HCT116 (cell line): ENCODE measurements around the gene B3GALT5. TPM values are rescaled to one million over a fixed set of nuclear protein-coding genes. Genes with fewer than 3 reads are reported as not detected.

Source experiments
- ATAC-seq: fragments of 200-7000 bp; cut with Tn5 transposase; 2 replicates; pipeline ENCODE4 v1.9.1; 2020; ENCODE audit warnings: mild to moderate bottlenecking, moderate library complexity
- BruUV-seq: library from RNA; stranded (reverse); fragments of 400-500 nt; replicated peaks from 2 replicates; lab custom pipeline; 2021; lab: Mats Ljungman, UMichigan
- CTCF ChIA-PET: fragments of 300-600 bp; sonication (Branson Sonifier 250); formaldehyde crosslinking; loops from one replicate; lab custom pipeline; 2021; ENCODE audit warnings: antibody characterized with exemption; lab: Charles Lee
- POLR2A ChIA-PET: fragments of 300-600, 350-600 bp; sonication (Branson Sonifier 250); formaldehyde crosslinking; loops from one replicate; lab custom pipeline; 2021; ENCODE audit warnings: antibody characterized with exemption; lab: Charles Lee
- RAD21 ChIA-PET, 2 experiments: fragments of 300-600 bp; sonication (Branson Sonifier 250); formaldehyde crosslinking; loops; one replicate each; lab custom pipeline; 2023; ENCODE audit warnings: low total read pairs in 2 of 2; ENCODE audit not compliant: uncharacterized antibody in 2 of 2, unreplicated experiment in 2 of 2, low non-redundant PET in 1 of 2; lab: Charles Lee
- DNase-seq: peaks from one replicate; pipeline ENCODE4 v3.0.0-alpha.2; 2010; ENCODE audit warnings: low read depth, low spot score
- H2AFZ ChIP-seq: fragments of 200-600 bp; shearing (Covaris generic), sonication (generic); 2 replicates; pipeline ENCODE4 v1.6.1; 2017; ENCODE audit warnings: low read depth, mixed run types, mixed read lengths, antibody characterized with exemption, low read length; ENCODE audit not compliant: poor library complexity, severe bottlenecking
- H3K27ac ChIP-seq: 2 replicates; pipeline ENCODE4 v1.5.1; 2012; ENCODE audit warnings: low read depth, low read length
- H3K27me3 ChIP-seq: fragments of 200-600 bp; sonication (generic); 2 replicates; pipeline ENCODE4 v1.6.1; 2016; ENCODE audit warnings: mixed run types, low read length, mixed read lengths; ENCODE audit not compliant: insufficient read depth
- H3K36me3 ChIP-seq, 2 experiments: fragments of 200-500 bp in 1 of 2; fragments of 200-600 bp in 1 of 2; sonication (Bioruptor generic) in 1 of 2; sonication (generic) in 1 of 2; 2 replicates each; pipeline versions ENCODE4 v1.5.1 to v1.6.1; 2014 to 2016; ENCODE audit warnings: low read length in 2 of 2, inconsistent platforms in 1 of 2, mixed read lengths in 1 of 2, mixed run types in 1 of 2; ENCODE audit not compliant: insufficient read depth in 2 of 2, control insufficient read depth in 1 of 2
- H3K4me1 ChIP-seq, 2 experiments: fragments of 200-600 bp in 1 of 2; sonication (generic) in 1 of 2; 2 replicates each; pipeline versions ENCODE4 v1.5.1 to v1.6.1; 2012 to 2017; ENCODE audit warnings: low read length in 2 of 2, inconsistent platforms in 1 of 2, mild to moderate bottlenecking in 1 of 2, mixed read lengths in 1 of 2, mixed run types in 1 of 2, moderate library complexity in 1 of 2; ENCODE audit not compliant: insufficient read depth in 2 of 2, control insufficient read depth in 1 of 2
- H3K4me2 ChIP-seq: fragments of 200-600 bp; sonication (generic); 2 replicates; pipeline ENCODE4 v1.6.1; 2017; ENCODE audit warnings: mixed run types, low read length, mixed read lengths
- H3K4me3 ChIP-seq, 2 experiments: fragments of 200-600 bp in 1 of 2; sonication (generic) in 1 of 2; replicated peaks in 1 of 2; 2 replicates each; pipeline ENCODE4 v1.5.1; 2011 to 2016; ENCODE audit warnings: low read length in 2 of 2, control low read depth in 1 of 2, low read depth in 1 of 2, mild to moderate bottlenecking in 1 of 2, mixed read lengths in 1 of 2, mixed run types in 1 of 2
- H3K79me2 ChIP-seq: fragments of 200-600 bp; sonication (generic); 2 replicates; pipeline ENCODE4 v1.6.1; 2017; ENCODE audit warnings: mild to moderate bottlenecking, mixed run types, low read length, moderate library complexity, mixed read lengths; ENCODE audit not compliant: insufficient read depth
- H3K9ac ChIP-seq: fragments of 200-600 bp; sonication (generic); 2 replicates; pipeline ENCODE4 v1.6.1; 2016; ENCODE audit warnings: low read length, mixed read lengths
- H3K9me2 ChIP-seq: fragments of 200-600 bp; sonication (generic), shearing (Covaris generic); 2 replicates; pipeline ENCODE4 v1.6.1; 2017; ENCODE audit warnings: mixed run types, mild to moderate bottlenecking, moderate library complexity; ENCODE audit not compliant: insufficient read depth
- H3K9me3 ChIP-seq, 2 experiments: fragments of 200-500 bp in 1 of 2; fragments of 200-600 bp in 1 of 2; sonication (Bioruptor generic) in 1 of 2; sonication (generic) in 1 of 2; 2 replicates each; pipeline ENCODE4 v1.6.1; 2014 to 2017; ENCODE audit warnings: low read length in 2 of 2, mixed read lengths in 2 of 2, inconsistent platforms in 1 of 2, low read depth in 1 of 2, mild to moderate bottlenecking in 1 of 2, mixed run types in 1 of 2, moderate library complexity in 1 of 2; ENCODE audit not compliant: control insufficient read depth in 1 of 2, insufficient read depth in 1 of 2
- H4K20me1 ChIP-seq: fragments of 200-600 bp; sonication (generic), shearing (Covaris generic); 2 replicates; pipeline ENCODE4 v1.6.1; 2017; ENCODE audit warnings: mixed run types, mild to moderate bottlenecking, moderate library complexity; ENCODE audit not compliant: insufficient read depth
- CEBPB ChIP-seq: IDR thresholded peaks from 2 replicates; pipeline ENCODE4 v1.6.1; 2012; ENCODE audit warnings: low read depth
- EZH2 ChIP-seq: fragments of 200-600 bp; sonication (generic); IDR thresholded peaks from 2 replicates; pipeline ENCODE4 v1.6.1; 2017; ENCODE audit warnings: antibody characterized with exemption, mixed run types
- EZH2phosphoT487 ChIP-seq: fragments of 200-600 bp; IDR thresholded peaks from 2 replicates; pipeline ENCODE4 v1.6.1; 2018; ENCODE audit warnings: antibody characterized with exemption, borderline replicate concordance
- FOSL1 ChIP-seq: IDR thresholded peaks from 2 replicates; pipeline ENCODE4 v1.6.1; 2012; ENCODE audit warnings: low read depth
- POLR2A ChIP-seq: IDR thresholded peaks from 2 replicates; pipeline ENCODE4 v1.7.0; 2011; ENCODE audit warnings: borderline replicate concordance; ENCODE audit not compliant: insufficient read depth, insufficient read length; ENCODE audit errors: extremely low read depth
- ZNF274 ChIP-seq: fragments of 200-500 bp; sonication (Bioruptor generic); IDR thresholded peaks from 2 replicates; pipeline ENCODE4 v1.6.1; 2014; ENCODE audit warnings: mild to moderate bottlenecking, low read depth, low read length, inconsistent platforms
- intact Hi-C: fragments of 100-400 bp; cut with micrococcal nuclease; formaldehyde crosslinking; loops from 2 replicates; pipeline ENCODE4 v1.10.0; 2022
- total RNA-seq: library from RNA; stranded (reverse); gene quantifications from one replicate; pipeline ENCODE4 v1.2.1, GENCODE V29; 2021; ENCODE audit not compliant: unreplicated experiment
- TF ChIP-seq, protein P1 (sequence below): IDR thresholded peaks from 2 replicates; pipeline ENCODE4 v1.6.1; 2011; ENCODE audit warnings: mild to moderate bottlenecking, low read length, moderate library complexity; ENCODE audit not compliant: insufficient replicate concordance; ENCODE audit errors: extremely low read depth
- TF ChIP-seq, protein P2 (sequence below), 3 experiments: fragments of 200-600 bp in 1 of 3; sonication (generic) in 1 of 3; IDR thresholded peaks in 2 of 3; conservative IDR thresholded peaks in 1 of 3; 2 replicates each; pipeline ENCODE4 v1.5.1; 2012 to 2017; ENCODE audit warnings: low read depth in 2 of 3, low read length in 2 of 3, antibody characterized with exemption in 1 of 3, borderline replicate concordance in 1 of 3, control low read depth in 1 of 3, mild to moderate bottlenecking in 1 of 3, mixed read lengths in 1 of 3, mixed run types in 1 of 3, moderate library complexity in 1 of 3; ENCODE audit not compliant: insufficient read depth in 1 of 3
- TF ChIP-seq, protein P3 (sequence below): IDR thresholded peaks from 2 replicates; pipeline ENCODE4 v1.6.1; 2012; ENCODE audit warnings: low read depth

The B3GALT5 gene
- total RNA-seq, 1 experiment from 2014 or later = 1.2 TPM

DNA sequence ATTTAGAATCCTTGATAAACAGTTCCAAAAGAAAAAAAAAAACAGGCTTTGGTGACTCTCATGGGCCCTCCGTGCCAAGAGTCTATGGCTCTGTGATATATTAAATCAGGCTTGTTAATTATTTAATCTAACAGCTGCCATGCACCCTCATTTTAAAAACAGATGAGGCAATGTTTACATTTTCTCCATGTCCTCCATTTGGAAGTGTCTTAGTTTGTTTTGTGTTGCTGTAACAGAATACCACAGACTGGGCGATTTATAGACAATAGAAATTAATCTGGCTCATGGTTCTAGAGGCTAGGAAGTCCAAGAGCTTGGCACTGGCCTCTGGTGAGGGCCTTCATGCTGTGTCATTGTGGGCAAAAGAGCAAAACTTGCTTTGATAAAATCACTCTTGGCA, 58.0 kb downstream of the B3GALT5 start:
- Histone ChIP-seq H3K9me3 (no peaks in the 10 kb centered on the region), H3K27ac (no peak overlapping the region), H3K4me1 (no peaks in the 10 kb centered on the region), H3K9ac (no peak overlapping the region), H3K79me2 (no peaks in the 10 kb centered on the region), H3K27me3 (no peaks in the 10 kb centered on the region), H3K36me3 (no peaks in the 10 kb centered on the region), H4K20me1 (no peaks in the 10 kb centered on the region), H3K4me3 (no peak overlapping the region), H2AFZ (no peak overlapping the region), H3K4me2 (no peak overlapping the region), H3K9me2 (no peaks in the 10 kb centered on the region)
- no peak for ATAC-seq
- intact Hi-C loops = no loop called here
- no TSS peak for BruUV-seq
- ChIA-PET RAD21 (no interaction called here), CTCF (no interaction called here), POLR2A (no interaction called here)
- TF ChIP-seq EZH2phosphoT487 (no peak), FOSL1 (no peak), POLR2A (no peak), ZNF274 (no peak), CEBPB (no peak), EZH2 (no peak)
- TF ChIP-seq, protein P1, sequence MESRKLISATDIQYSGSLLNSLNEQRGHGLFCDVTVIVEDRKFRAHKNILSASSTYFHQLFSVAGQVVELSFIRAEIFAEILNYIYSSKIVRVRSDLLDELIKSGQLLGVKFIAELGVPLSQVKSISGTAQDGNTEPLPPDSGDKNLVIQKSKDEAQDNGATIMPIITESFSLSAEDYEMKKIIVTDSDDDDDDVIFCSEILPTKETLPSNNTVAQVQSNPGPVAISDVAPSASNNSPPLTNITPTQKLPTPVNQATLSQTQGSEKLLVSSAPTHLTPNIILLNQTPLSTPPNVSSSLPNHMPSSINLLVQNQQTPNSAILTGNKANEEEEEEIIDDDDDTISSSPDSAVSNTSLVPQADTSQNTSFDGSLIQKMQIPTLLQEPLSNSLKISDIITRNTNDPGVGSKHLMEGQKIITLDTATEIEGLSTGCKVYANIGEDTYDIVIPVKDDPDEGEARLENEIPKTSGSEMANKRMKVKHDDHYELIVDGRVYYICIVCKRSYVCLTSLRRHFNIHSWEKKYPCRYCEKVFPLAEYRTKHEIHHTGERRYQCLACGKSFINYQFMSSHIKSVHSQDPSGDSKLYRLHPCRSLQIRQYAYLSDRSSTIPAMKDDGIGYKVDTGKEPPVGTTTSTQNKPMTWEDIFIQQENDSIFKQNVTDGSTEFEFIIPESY = no peak
- TF ChIP-seq, protein P2, sequence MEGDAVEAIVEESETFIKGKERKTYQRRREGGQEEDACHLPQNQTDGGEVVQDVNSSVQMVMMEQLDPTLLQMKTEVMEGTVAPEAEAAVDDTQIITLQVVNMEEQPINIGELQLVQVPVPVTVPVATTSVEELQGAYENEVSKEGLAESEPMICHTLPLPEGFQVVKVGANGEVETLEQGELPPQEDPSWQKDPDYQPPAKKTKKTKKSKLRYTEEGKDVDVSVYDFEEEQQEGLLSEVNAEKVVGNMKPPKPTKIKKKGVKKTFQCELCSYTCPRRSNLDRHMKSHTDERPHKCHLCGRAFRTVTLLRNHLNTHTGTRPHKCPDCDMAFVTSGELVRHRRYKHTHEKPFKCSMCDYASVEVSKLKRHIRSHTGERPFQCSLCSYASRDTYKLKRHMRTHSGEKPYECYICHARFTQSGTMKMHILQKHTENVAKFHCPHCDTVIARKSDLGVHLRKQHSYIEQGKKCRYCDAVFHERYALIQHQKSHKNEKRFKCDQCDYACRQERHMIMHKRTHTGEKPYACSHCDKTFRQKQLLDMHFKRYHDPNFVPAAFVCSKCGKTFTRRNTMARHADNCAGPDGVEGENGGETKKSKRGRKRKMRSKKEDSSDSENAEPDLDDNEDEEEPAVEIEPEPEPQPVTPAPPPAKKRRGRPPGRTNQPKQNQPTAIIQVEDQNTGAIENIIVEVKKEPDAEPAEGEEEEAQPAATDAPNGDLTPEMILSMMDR (IDR thresholded peaks at IDR 0.05 in 2 of 3, conservative IDR thresholded peaks at IDR 0.05 in 1 of 3; ENCODE audit: borderline replicate concordance in 1 of 3, insufficient read depth in 1 of 3, low read depth in 2 of 3, low read length in 2 of 3) = no peak
- TF ChIP-seq, protein P3, sequence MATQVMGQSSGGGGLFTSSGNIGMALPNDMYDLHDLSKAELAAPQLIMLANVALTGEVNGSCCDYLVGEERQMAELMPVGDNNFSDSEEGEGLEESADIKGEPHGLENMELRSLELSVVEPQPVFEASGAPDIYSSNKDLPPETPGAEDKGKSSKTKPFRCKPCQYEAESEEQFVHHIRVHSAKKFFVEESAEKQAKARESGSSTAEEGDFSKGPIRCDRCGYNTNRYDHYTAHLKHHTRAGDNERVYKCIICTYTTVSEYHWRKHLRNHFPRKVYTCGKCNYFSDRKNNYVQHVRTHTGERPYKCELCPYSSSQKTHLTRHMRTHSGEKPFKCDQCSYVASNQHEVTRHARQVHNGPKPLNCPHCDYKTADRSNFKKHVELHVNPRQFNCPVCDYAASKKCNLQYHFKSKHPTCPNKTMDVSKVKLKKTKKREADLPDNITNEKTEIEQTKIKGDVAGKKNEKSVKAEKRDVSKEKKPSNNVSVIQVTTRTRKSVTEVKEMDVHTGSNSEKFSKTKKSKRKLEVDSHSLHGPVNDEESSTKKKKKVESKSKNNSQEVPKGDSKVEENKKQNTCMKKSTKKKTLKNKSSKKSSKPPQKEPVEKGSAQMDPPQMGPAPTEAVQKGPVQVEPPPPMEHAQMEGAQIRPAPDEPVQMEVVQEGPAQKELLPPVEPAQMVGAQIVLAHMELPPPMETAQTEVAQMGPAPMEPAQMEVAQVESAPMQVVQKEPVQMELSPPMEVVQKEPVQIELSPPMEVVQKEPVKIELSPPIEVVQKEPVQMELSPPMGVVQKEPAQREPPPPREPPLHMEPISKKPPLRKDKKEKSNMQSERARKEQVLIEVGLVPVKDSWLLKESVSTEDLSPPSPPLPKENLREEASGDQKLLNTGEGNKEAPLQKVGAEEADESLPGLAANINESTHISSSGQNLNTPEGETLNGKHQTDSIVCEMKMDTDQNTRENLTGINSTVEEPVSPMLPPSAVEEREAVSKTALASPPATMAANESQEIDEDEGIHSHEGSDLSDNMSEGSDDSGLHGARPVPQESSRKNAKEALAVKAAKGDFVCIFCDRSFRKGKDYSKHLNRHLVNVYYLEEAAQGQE = no peak
- DNase-seq = no peak
